Large intestine (tissue), 3 donors: Measurements from ENCODE around the gene MYH7B. TPM values are rescaled to one million over a fixed set of nuclear protein-coding genes. Genes with fewer than 3 reads are reported as not detected.

ENCODE experiments used
- DNase-seq, 2 donors: peaks; one replicate each; pipeline versions ENCODE4 v3.0.0 to v3.0.0-alpha.2; 2013
- H3K27ac ChIP-seq: one replicate; pipeline ENCODE4 v1.5.1; 2013; ENCODE audit warnings: low read length
- H3K27me3 ChIP-seq: 2 replicates; pipeline ENCODE4 v1.6.1; 2013; ENCODE audit warnings: low read length; ENCODE audit not compliant: control insufficient read depth, insufficient read depth
- H3K36me3 ChIP-seq: 2 replicates; pipeline ENCODE4 v1.6.1; 2013; ENCODE audit warnings: low read length; ENCODE audit not compliant: control insufficient read depth, insufficient read depth
- H3K4me1 ChIP-seq: one replicate; pipeline ENCODE4 v1.6.1; 2013; ENCODE audit warnings: low read length; ENCODE audit not compliant: control insufficient read depth, insufficient read depth
- H3K4me3 ChIP-seq: one replicate; pipeline ENCODE4 v1.5.1; 2013; ENCODE audit warnings: low read length
- H3K9me3 ChIP-seq: one replicate; pipeline ENCODE4 v1.6.1; 2013; ENCODE audit warnings: mild to moderate bottlenecking, low read depth, low read length, moderate library complexity; ENCODE audit not compliant: control insufficient read depth
- WGBS: methylation state at CpG from one replicate; pipeline ENCODE4 v1.1.5; 2013; ENCODE audit warnings: low lambda C conversion rate; ENCODE audit not compliant: insufficient coverage; 5-methylcytosine and 5-hydroxymethylcytosine counted together
- polyA plus RNA-seq: library from polyadenylated mRNA; unstranded; fragments of 120-200 nt; gene quantifications from one replicate; pipeline ENCODE4 v1.2.1, GENCODE V29; 2013

The MYH7B gene
- polyA plus RNA-seq, 1 donor, result 0.46 TPM

DNA sequence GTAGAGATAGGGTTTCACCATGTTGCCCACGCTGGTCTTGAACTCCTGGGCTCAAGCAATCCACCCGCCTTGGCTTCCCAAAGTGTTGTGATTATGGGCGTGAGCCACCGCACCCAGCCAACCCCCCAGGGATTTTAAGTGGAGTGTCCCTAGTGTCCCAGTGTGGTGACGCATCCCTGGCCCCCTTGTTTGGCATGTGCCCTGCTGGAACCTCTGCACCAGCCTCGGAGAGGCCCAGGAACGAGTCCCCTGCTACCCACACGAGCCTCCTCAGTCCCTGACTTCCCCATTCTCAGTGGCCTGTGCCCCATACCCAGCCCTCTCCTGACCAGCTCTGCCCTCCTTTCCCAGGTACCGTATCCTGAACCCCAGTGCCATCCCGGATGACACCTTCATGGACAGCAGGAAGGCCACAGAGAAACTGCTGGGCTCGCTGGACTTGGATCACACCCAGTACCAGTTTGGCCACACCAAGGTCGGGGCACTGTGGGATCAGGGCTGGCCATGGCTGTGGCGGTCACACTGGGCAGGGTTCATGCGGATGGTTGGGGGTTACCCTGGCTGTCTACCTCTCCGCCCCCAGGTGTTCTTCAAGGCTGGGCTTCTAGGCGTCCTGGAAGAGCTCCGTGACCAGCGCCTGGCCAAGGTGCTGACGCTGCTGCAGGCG, 37.2 kb downstream of the MYH7B start:
- Histone ChIP-seq H3K27me3 (no peaks in the 10 kb centered on the region), H3K4me3 (no peak overlapping the region), H3K4me1 (peaks cover 8% of the 10 kb centered on the region), H3K36me3 (peaks cover 25% of the 10 kb centered on the region), H3K9me3 (peaks cover 3% of the 10 kb centered on the region), H3K27ac (no peak overlapping the region)
- DNase-seq, result no peak
- WGBS, result no CpG with 5 or more reads among the region's 20 CpGs

DNA sequence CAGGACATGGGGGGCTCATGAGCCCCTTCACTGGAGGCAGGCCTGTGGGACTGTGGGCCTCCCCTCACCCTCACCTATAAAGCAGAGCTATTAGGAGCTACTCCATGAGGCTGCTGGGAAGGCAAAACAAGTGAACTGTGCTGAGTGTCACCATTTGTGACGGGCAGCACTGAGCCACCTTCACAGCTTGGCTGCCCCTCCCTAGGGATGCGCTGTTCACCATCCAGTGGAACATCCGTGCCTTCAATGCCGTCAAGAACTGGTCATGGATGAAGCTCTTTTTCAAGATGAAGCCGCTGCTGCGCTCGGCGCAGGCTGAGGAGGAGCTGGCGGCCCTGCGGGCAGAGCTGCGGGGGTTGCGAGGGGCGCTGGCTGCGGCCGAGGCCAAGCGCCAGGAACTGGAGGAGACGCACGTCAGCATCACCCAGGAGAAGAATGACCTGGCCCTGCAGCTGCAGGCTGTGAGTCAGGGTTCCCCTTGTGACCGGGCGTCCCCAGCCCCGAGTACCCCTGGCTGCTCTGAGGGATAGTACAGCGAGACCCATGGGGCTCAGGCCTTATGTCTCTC, 38.4 kb downstream of the MYH7B start:
- peaks cover 3% of the 10 kb centered on the region for H3K9me3 ChIP-seq
- H3K36me3 ChIP-seq, result peaks cover 36% of the 10 kb centered on the region
- H3K27me3 ChIP-seq, result no peaks in the 10 kb centered on the region
- no peak overlapping the region for H3K27ac ChIP-seq
- WGBS, result no CpG with 5 or more reads among the region's 22 CpGs
- DNase-seq, result no peak
- H3K4me3 ChIP-seq, result no peak overlapping the region
- H3K4me1 ChIP-seq, result peaks cover 8% of the 10 kb centered on the region

GRCh38 chr20:34994509-34995131, 39.0 kb downstream of the MYH7B start:
- WGBS, result no CpG with 5 or more reads among the region's 14 CpGs
- Histone ChIP-seq H3K4me1 (peaks cover 8% of the 10 kb centered on the region), H3K4me3 (no peak overlapping the region), H3K27ac (no peak overlapping the region), H3K27me3 (no peaks in the 10 kb centered on the region), H3K36me3 (peaks cover 40% of the 10 kb centered on the region), H3K9me3 (peaks cover 3% of the 10 kb centered on the region)
- DNase-seq, result peak in 1 of 2 donors; percentile 58

DNA sequence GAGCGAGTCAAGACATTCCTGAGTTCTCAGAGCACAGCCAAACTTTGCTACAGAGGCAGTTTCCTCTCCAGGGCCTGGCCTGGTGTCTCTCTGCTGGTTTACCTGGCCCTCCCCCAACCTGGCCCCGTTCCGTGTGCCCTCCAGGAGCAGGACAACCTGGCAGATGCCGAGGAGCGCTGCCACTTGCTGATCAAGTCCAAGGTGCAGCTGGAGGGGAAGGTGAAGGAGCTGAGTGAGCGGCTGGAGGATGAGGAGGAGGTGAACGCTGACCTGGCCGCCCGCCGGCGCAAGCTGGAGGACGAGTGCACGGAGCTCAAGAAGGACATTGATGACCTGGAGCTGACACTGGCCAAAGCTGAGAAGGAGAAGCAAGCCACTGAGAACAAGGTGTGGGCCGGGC, 39.5 kb downstream of the MYH7B start:
- no peak overlapping the region for H3K4me3 ChIP-seq
- peaks cover 3% of the 10 kb centered on the region for H3K9me3 ChIP-seq
- H3K27ac ChIP-seq, result no peak overlapping the region
- WGBS, result 80% methylated on average over 1 of the region's 14 CpGs
- H3K36me3 ChIP-seq, result peaks cover 46% of the 10 kb centered on the region
- no peaks in the 10 kb centered on the region for H3K27me3 ChIP-seq
- H3K4me1 ChIP-seq, result peaks cover 8% of the 10 kb centered on the region
- no peak for DNase-seq

- Histone ChIP-seq H3K27ac (no peak overlapping the region), H3K36me3 (peaks cover 49% of the 10 kb centered on the region), H3K4me3 (no peak overlapping the region), H3K27me3 (no peaks in the 10 kb centered on the region), H3K9me3 (peaks cover 3% of the 10 kb centered on the region), H3K4me1 (peaks cover 8% of the 10 kb centered on the region)
- WGBS, result no CpG with 5 or more reads among the region's 7 CpGs
- DNase-seq, result no peak
Measured at GRCh38 chr20:34995696-34996095, 40.0 kb downstream of the MYH7B start.

DNA sequence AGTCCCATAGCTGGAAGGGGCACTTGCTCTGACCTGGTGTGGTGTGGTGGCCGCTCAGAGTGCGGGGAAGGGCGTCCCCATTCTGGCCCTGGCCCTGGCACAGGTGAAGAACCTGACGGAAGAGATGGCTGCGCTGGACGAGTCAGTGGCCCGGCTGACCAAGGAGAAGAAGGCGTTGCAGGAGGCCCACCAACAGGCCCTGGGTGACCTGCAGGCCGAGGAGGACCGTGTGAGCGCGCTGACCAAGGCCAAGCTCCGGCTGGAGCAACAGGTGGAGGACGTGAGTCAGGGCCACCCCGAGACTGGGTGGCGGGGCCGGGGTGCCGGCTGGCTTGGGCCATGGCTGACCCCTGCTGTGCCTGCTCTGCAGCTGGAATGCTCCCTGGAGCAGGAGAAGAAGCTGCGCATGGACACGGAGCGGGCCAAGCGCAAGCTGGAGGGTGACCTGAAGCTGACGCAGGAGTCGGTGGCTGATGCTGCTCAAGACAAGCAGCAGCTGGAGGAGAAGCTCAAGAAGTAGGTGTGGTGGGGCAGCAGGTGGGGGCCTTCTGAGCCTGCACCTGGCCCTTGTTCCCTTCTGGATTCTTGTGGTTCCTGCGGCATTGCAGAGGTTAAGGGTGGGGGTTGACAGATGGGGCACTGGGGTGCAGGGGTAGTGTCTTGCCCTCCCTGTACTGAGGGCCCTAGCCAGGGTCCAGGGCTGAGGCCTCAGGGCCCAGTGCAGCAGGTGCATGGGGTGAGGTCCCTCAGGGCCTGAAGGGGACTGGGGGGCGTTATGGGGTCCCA, 40.8 kb downstream of the MYH7B start:
- Histone ChIP-seq H3K36me3 (peaks cover 56% of the 10 kb centered on the region), H3K4me3 (no peak overlapping the region), H3K9me3 (peaks cover 5% of the 10 kb centered on the region), H3K27me3 (no peaks in the 10 kb centered on the region), H3K27ac (no peak overlapping the region), H3K4me1 (peaks cover 8% of the 10 kb centered on the region)
- WGBS, result no CpG with 5 or more reads among the region's 26 CpGs
- no peak for DNase-seq

- DNase-seq, result peak; percentile 37 to 72
- Histone ChIP-seq H3K9me3 (peaks cover 5% of the 10 kb centered on the region), H3K36me3 (peaks cover 64% of the 10 kb centered on the region), H3K4me3 (no peak overlapping the region), H3K27ac (no peak overlapping the region), H3K4me1 (peaks cover 8% of the 10 kb centered on the region), H3K27me3 (no peaks in the 10 kb centered on the region)
- WGBS, result no CpG with 5 or more reads among the region's 39 CpGs
Measured at GRCh38 chr20:34997131-34997561, 41.5 kb downstream of the MYH7B start.

- H3K36me3 ChIP-seq, result peaks cover 70% of the 10 kb centered on the region
- H3K27ac ChIP-seq, result no peak overlapping the region
- H3K4me1 ChIP-seq, result peaks cover 8% of the 10 kb centered on the region
- WGBS, result 100% methylated on average over 1 of the region's 2 CpGs
- H3K9me3 ChIP-seq, result peaks cover 5% of the 10 kb centered on the region
- H3K27me3 ChIP-seq, result no peaks in the 10 kb centered on the region
- no peak overlapping the region for H3K4me3 ChIP-seq
- DNase-seq, result no peak
Measured at GRCh38 chr20:34997774-34998173, 42.1 kb downstream of the MYH7B start.

DNA sequence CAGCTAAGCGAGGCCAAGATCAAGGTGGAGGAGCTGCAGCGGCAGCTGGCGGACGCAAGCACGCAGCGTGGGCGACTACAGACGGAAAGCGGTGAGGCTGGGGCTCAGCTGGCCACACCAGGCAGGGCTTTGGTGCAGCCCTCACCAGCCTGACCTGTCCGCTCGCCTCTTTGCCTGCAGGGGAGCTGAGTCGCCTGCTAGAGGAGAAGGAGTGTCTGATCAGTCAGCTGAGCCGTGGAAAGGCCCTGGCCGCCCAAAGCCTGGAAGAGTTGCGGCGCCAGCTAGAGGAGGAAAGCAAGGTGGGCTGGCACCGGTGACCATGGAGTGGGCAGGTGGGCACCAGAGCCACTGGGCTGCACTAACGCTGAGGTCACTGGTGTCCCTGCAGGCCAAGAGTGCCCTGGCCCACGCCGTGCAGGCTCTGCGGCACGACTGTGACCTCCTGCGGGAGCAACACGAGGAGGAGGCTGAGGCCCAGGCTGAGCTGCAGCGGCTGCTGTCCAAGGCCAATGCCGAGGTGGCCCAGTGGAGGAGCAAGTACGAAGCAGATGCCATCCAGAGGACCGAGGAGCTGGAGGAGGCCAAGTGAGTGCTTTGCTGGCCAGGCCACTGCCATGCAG, 42.8 kb downstream of the MYH7B start:
- Histone ChIP-seq H3K36me3 (peaks cover 74% of the 10 kb centered on the region), H3K4me3 (no peak overlapping the region), H3K4me1 (peaks cover 8% of the 10 kb centered on the region), H3K27ac (no peak overlapping the region), H3K27me3 (no peaks in the 10 kb centered on the region), H3K9me3 (peaks cover 5% of the 10 kb centered on the region)
- DNase-seq, result no peak
- 100% methylated on average over 1 of the region's 28 CpGs for WGBS

DNA sequence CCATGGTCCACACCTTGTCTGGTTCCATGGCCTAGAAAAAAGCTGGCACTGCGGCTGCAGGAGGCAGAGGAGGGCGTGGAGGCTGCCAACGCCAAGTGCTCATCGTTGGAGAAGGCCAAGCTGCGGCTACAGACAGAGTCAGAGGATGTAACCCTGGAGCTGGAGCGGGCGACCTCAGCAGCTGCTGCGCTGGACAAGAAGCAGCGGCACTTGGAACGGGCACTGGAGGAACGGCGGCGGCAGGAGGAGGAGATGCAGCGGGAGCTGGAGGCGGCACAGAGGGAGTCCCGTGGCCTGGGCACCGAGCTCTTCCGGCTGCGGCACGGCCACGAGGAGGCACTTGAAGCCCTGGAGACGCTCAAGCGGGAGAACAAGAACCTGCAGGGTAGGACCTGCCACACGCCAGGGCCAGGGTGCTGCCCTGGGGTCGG, 43.4 kb downstream of the MYH7B start:
- H3K27me3 ChIP-seq, result no peaks in the 10 kb centered on the region
- H3K9me3 ChIP-seq, result peaks cover 5% of the 10 kb centered on the region
- H3K4me1 ChIP-seq, result peaks cover 8% of the 10 kb centered on the region
- no peak overlapping the region for H3K27ac ChIP-seq
- H3K36me3 ChIP-seq, result peaks cover 78% of the 10 kb centered on the region
- H3K4me3 ChIP-seq, result no peak overlapping the region
- DNase-seq, result no peak
- no CpG with 5 or more reads among the region's 25 CpGs for WGBS
